HG03469 (cell line): ENCODE results near the gene TMEM101.
"Not testable (repeated sequence)": the region's sequence is repeated elsewhere in the genome, so short reads cannot be mapped to it uniquely, and the experiment has no call there.

Experiments used
- ATAC-seq: cut with Tn5 transposase; IDR thresholded peaks from one replicate; pipeline ENCODE4 v1.9.1; 2021; ENCODE audit warnings: mild to moderate bottlenecking, moderate library complexity, moderate number of reproducible peaks; ENCODE audit not compliant: unreplicated experiment

Gene TMEM101

GRCh38 chr17:44024271-44024663 lies 9.5 kb upstream of the TMEM101 start:
- ATAC-seq: no peak

- ATAC-seq: no peak
Measured at GRCh38 chr17:44023545-44024270, 8.9 kb upstream of the TMEM101 start.

GRCh38 chr17:44022246-44022645 lies 7.5 kb upstream of the TMEM101 start:
- no peak for ATAC-seq

- not testable (repeated sequence) for ATAC-seq
Measured at GRCh38 chr17:44021227-44021626, 6.5 kb upstream of the TMEM101 start.

- ATAC-seq: no peak
Measured at GRCh38 chr17:44014133-44014436, 678 bp downstream of the TMEM101 start.

- no peak for ATAC-seq
Measured at GRCh38 chr17:44012874-44013273, 1.9 kb downstream of the TMEM101 start.

- ATAC-seq: no peak
Measured at GRCh38 chr17:44012391-44012790, 2.4 kb downstream of the TMEM101 start.

- no peak for ATAC-seq
Measured at GRCh38 chr17:44011876-44012275, 2.9 kb downstream of the TMEM101 start.

- ATAC-seq: no peak
Measured at GRCh38 chr17:44010966-44011647, 3.7 kb downstream of the TMEM101 start.

- no peak for ATAC-seq
Measured at GRCh38 chr17:44008205-44008909, 6.4 kb downstream of the TMEM101 start.

GRCh38 chr17:44007346-44008204 lies 7.2 kb downstream of the TMEM101 start:
- ATAC-seq: no peak

GRCh38 chr17:44006598-44007345 lies 8.0 kb downstream of the TMEM101 start:
- ATAC-seq: no peak

- ATAC-seq: no peak
Measured at GRCh38 chr17:44006272-44006597, 8.5 kb downstream of the TMEM101 start.

- no peak for ATAC-seq
Measured at GRCh38 chr17:44005527-44006271, 9.1 kb downstream of the TMEM101 start.

GRCh38 chr17:44004761-44005526 lies 9.8 kb downstream of the TMEM101 start:
- no peak for ATAC-seq

GRCh38 chr17:44004077-44004760 lies 10.5 kb downstream of the TMEM101 start, which contains the start of gene NAGS:
TSS of gene NAGS (plus strand) at chr17:44004622. CDS start at chr17:44004664, 42 bp downstream.
- ATAC-seq: no peak

GRCh38 chr17:44002141-44002848 lies 12.5 kb downstream of the TMEM101 start:
- no peak for ATAC-seq

GRCh38 chr17:44001461-44001920 lies 13.3 kb downstream of the TMEM101 start:
- no peak for ATAC-seq
